ENCODE measurements around the gene VWCE.
"Not testable (repeated sequence)": the region's sequence is repeated elsewhere in the genome, so short reads cannot be mapped to it uniquely, and the experiment has no call there.

VWCE gene

GRCh38 chr11:61232548-61233145 is 62.5 kb downstream of the VWCE start:
- DNase-seq; intact Hi-C loops (cut with DNase I): not testable (repeated sequence)

- intact Hi-C loops (cut with DNase I); DNase-seq: not testable (repeated sequence)
Observed at GRCh38 chr11:61231585-61231984, 63.5 kb downstream of the VWCE start.

- DNase-seq; intact Hi-C loops (cut with DNase I): not testable (repeated sequence)
Observed at GRCh38 chr11:61231033-61231432, 64.1 kb downstream of the VWCE start.

GRCh38 chr11:61229458-61229857 is 65.7 kb downstream of the VWCE start:
- intact Hi-C loops (cut with DNase I); DNase-seq: not testable (repeated sequence)

- DNase-seq; intact Hi-C loops (cut with DNase I): not testable (repeated sequence)
Observed at GRCh38 chr11:61226457-61227137, 68.5 kb downstream of the VWCE start.

GRCh38 chr11:61222692-61223091 is 72.4 kb downstream of the VWCE start:
- DNase-seq; intact Hi-C loops (cut with DNase I): not testable (repeated sequence)

- intact Hi-C loops (cut with DNase I), result not testable (repeated sequence)
Observed at GRCh38 chr11:61222047-61222446, 73.1 kb downstream of the VWCE start, which contains the start of gene PGA4. Gene PGA4, plus strand, starts transcription at chr11:61222347. Its CDS starts 54 bp downstream, at chr11:61222401.

GRCh38 chr11:61219016-61219415 is 76.1 kb downstream of the VWCE start:
- intact Hi-C loops (cut with DNase I); DNase-seq: not testable (repeated sequence)

More at GRCh38 chr11:61222047-61222446, 73.1 kb downstream of the VWCE start, which contains the start of gene PGA4:
- DNase-seq, result not testable (repeated sequence)

- DNase-seq; intact Hi-C loops (cut with DNase I): not testable (repeated sequence)
Observed at GRCh38 chr11:61218306-61218705, 76.8 kb downstream of the VWCE start.

- intact Hi-C loops (cut with DNase I), result not testable (repeated sequence)
Observed at GRCh38 chr11:61213711-61214324, 81.3 kb downstream of the VWCE start.

GRCh38 chr11:61212202-61212601 is 82.9 kb downstream of the VWCE start:
- intact Hi-C loops (cut with DNase I); DNase-seq: not testable (repeated sequence)

More at GRCh38 chr11:61213711-61214324, 81.3 kb downstream of the VWCE start:
- DNase-seq, result not testable (repeated sequence)

GRCh38 chr11:61211327-61211952 is 83.7 kb downstream of the VWCE start:
- peak in 2 of 42 donors; percentile 10 to 13 for DNase-seq

GRCh38 chr11:61210629-61211028 is 84.5 kb downstream of the VWCE start:
- intact Hi-C loops (cut with DNase I), result not testable (repeated sequence)

More at GRCh38 chr11:61211327-61211952, 83.7 kb downstream of the VWCE start:
- intact Hi-C loops (cut with DNase I), result not testable (repeated sequence)

More at GRCh38 chr11:61210629-61211028, 84.5 kb downstream of the VWCE start:
- not testable (repeated sequence) for DNase-seq

Data from head of caudate nucleus (tissue), 42 donors.